ENCODE data around the gene GPR132. TPM values are rescaled to one million over a fixed set of nuclear protein-coding genes. Genes with fewer than 3 reads are reported as not detected.

Gene GPR132
- total and polyA plus RNA-seq, 2 donors from 2014 or later = 0.17 to 4.2 TPM

DNA sequence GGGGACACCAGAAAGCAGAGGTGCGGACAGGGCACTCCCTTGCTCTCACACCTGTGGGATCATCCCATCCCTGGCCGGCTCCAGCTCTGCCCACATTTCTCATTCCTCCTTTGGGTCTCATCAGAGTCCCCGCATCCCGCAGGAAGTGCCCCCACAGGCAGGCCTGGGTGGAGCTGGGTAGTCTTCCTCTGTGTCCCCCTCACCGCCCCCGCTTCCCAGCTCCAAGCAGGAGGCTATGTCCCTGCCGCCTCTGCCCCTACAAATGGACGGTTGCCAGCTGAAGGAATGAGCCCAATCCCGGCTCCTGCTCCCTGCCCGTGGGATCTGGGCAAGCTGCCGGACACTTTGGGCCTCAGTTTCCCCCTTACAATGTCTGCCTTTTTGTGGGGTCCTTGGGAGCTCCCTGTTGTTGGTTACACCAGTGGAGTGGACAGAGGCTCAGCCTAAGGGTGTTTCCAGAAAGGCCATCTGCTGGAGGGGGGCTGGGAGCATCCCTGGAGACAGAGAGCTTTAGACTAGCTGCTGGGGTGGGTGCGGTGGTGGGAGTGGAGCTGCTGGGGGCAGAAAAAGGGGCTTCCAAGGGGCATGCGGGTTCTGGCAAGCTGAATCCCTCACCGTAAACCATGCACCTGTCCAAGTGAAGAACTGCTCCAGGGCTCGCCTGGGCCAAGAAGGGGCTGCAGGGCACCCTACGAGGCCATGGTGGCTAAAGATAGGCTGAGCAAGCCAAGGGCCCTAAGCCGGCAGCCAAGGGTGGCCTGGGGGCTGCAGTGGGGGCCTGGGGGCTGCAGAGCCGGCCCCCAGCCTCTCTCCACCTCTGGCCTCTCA is 7.9 kb upstream of the GPR132 start:
- DNase-seq (peak in 1 of 5 donors; percentile 78), FAIRE-seq (no peak)
- no peak overlapping the region for H3K27ac ChIP-seq (ENCODE audit: low read depth in 2 of 2, low read length in 2 of 2)
- H3K9ac ChIP-seq (ENCODE audit: low read length in 3 of 3) = no peak overlapping the region
- no peaks in the 10 kb centered on the region for H3K27me3 ChIP-seq (ENCODE audit: control insufficient read depth, insufficient read depth, low read length)
- H3K9me3 ChIP-seq (ENCODE audit: control insufficient read depth in 2 of 3, insufficient read depth in 1 of 3, low read length in 3 of 3) = no peaks in the 10 kb centered on the region
- H3K36me3 ChIP-seq (ENCODE audit: control insufficient read depth in 2 of 3, insufficient read depth in 3 of 3, low read length in 3 of 3) = no peaks in the 10 kb centered on the region
- no peak overlapping the region for H3K4me3 ChIP-seq (ENCODE audit: low read length in 3 of 3)
- intact Hi-C loops (cut with DNase I) = no loop called here
- TF ChIP-seq, protein P1, sequence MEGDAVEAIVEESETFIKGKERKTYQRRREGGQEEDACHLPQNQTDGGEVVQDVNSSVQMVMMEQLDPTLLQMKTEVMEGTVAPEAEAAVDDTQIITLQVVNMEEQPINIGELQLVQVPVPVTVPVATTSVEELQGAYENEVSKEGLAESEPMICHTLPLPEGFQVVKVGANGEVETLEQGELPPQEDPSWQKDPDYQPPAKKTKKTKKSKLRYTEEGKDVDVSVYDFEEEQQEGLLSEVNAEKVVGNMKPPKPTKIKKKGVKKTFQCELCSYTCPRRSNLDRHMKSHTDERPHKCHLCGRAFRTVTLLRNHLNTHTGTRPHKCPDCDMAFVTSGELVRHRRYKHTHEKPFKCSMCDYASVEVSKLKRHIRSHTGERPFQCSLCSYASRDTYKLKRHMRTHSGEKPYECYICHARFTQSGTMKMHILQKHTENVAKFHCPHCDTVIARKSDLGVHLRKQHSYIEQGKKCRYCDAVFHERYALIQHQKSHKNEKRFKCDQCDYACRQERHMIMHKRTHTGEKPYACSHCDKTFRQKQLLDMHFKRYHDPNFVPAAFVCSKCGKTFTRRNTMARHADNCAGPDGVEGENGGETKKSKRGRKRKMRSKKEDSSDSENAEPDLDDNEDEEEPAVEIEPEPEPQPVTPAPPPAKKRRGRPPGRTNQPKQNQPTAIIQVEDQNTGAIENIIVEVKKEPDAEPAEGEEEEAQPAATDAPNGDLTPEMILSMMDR (IDR thresholded peaks at IDR 0.05; ENCODE audit: borderline replicate concordance, extremely low read depth, insufficient read depth) = no peak
- H3K4me1 ChIP-seq (ENCODE audit: control insufficient read depth in 2 of 3, insufficient read depth in 2 of 3, low read depth in 1 of 3, low read length in 3 of 3) = no peaks in the 10 kb centered on the region

DNA sequence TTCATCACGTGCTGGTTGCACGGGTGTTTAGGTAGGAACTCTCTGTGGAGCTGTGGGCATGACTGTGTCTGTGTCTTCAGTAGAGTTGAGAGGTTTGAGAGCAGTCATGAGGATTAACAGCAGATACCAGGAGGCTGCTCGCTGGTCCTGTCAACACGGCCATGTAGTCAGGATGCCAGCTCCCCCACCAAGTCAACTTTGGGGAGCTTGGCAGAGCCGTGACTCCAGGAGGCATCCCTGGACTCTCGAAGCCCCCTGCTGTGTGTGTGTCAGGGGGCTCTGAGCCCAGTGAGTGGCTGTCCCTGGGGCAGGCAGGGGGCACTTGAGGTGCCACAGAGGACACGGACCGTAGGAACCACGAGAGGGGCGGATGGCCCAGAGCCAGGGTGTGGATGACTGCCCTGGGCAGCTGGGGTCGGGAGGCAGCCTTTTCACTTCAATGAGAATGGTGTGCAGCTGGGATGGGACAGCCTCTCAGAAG is 7.2 kb upstream of the GPR132 start:
- no peaks in the 10 kb centered on the region for H3K4me1 ChIP-seq (ENCODE audit: control insufficient read depth in 2 of 3, insufficient read depth in 2 of 3, low read depth in 1 of 3, low read length in 3 of 3)
- H3K9ac ChIP-seq (ENCODE audit: low read length in 3 of 3) = no peak overlapping the region
- DNase-seq (peak in 1 of 5 donors; percentile 66), FAIRE-seq (no peak)
- TF ChIP-seq, protein P1 (IDR thresholded peaks at IDR 0.05; ENCODE audit: borderline replicate concordance, extremely low read depth, insufficient read depth) = no peak
- H3K9me3 ChIP-seq (ENCODE audit: control insufficient read depth in 2 of 3, insufficient read depth in 1 of 3, low read length in 3 of 3) = no peaks in the 10 kb centered on the region
- H3K4me3 ChIP-seq (ENCODE audit: low read length in 3 of 3) = no peak overlapping the region
- H3K36me3 ChIP-seq (ENCODE audit: control insufficient read depth in 2 of 3, insufficient read depth in 3 of 3, low read length in 3 of 3) = no peaks in the 10 kb centered on the region
- H3K27me3 ChIP-seq (ENCODE audit: control insufficient read depth, insufficient read depth, low read length) = no peaks in the 10 kb centered on the region
- H3K27ac ChIP-seq (ENCODE audit: low read depth in 2 of 2, low read length in 2 of 2) = no peak overlapping the region
- intact Hi-C loops (cut with DNase I) = no loop called here

DNA sequence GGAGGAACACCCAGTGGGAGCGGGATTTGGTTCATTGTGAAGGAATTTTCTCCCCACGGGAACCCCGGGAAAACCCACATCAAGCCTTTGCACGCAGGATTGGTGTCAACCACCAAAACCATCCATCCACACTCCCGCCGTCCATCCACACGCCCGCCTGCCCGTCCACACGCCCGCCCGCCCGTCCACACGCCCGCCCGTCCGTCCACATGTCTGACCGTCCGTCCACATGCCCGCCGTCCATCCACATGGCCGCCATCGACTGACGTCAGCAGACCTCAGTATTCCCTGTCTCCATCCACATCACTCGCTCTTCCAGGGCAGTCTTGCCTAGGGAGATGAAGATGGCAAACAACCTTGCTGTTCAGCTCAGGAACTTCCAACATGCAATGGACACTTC is 6.7 kb upstream of the GPR132 start:
- intact Hi-C loops (cut with DNase I) = no loop called here
- peak in 1 of 5 donors; percentile 66 for DNase-seq
- Histone ChIP-seq H3K4me1 (ENCODE audit: control insufficient read depth in 2 of 3, insufficient read depth in 2 of 3, low read depth in 1 of 3, low read length in 3 of 3) (no peaks in the 10 kb centered on the region), H3K36me3 (ENCODE audit: control insufficient read depth in 2 of 3, insufficient read depth in 3 of 3, low read length in 3 of 3) (no peaks in the 10 kb centered on the region), H3K27me3 (ENCODE audit: control insufficient read depth, insufficient read depth, low read length) (no peaks in the 10 kb centered on the region), H3K27ac (ENCODE audit: low read depth in 2 of 2, low read length in 2 of 2) (no peak overlapping the region), H3K9ac (ENCODE audit: low read length in 3 of 3) (no peak overlapping the region), H3K9me3 (ENCODE audit: control insufficient read depth in 2 of 3, insufficient read depth in 1 of 3, low read length in 3 of 3) (no peaks in the 10 kb centered on the region), H3K4me3 (ENCODE audit: low read length in 3 of 3) (no peak overlapping the region)
- TF ChIP-seq, protein P1 (IDR thresholded peaks at IDR 0.05; ENCODE audit: borderline replicate concordance, extremely low read depth, insufficient read depth) = no peak
- no peak for FAIRE-seq
